Effector memory CD8-positive, alpha-beta T cell (primary cell): Measurements from ENCODE around the gene REEP5.
"Not testable (repeated sequence)": the region's sequence is repeated elsewhere in the genome, so short reads cannot be mapped to it uniquely, and the experiment has no call there.

ENCODE experiments used
- ATAC-seq: fragments of 150-1000 bp; cut with Tn5 transposase; replicated peaks from 2 replicates; pipeline ENCODE4 v1.10.0; 2021; ENCODE audit warnings: mild to moderate bottlenecking, moderate library complexity
- DNase-seq, 3 experiments: peaks; one replicate each; pipeline ENCODE4 v3.0.0; 2021
- H3K27ac Mint-ChIP-seq, 2 donors: one replicate each; pipeline ENCODE4 v1.8.0; 2022; ENCODE audit warnings: mild to moderate bottlenecking in 2 of 2, mixed read lengths in 2 of 2, moderate library complexity in 2 of 2
- H3K27me3 Mint-ChIP-seq, 2 donors: one replicate each; pipeline ENCODE4 v1.8.0; 2022; ENCODE audit warnings: mixed read lengths in 2 of 2
- H3K36me3 Mint-ChIP-seq: one replicate; pipeline ENCODE4 v1.8.0; 2022; ENCODE audit warnings: mild to moderate bottlenecking, moderate library complexity, mixed read lengths; ENCODE audit not compliant: insufficient read depth
- H3K4me1 Mint-ChIP-seq, 2 donors: one replicate each; pipeline ENCODE4 v1.8.0; 2022; ENCODE audit warnings: low read depth in 2 of 2, mixed read lengths in 2 of 2
- H3K4me3 Mint-ChIP-seq, 2 donors: one replicate each; pipeline ENCODE4 v1.8.0; 2022; ENCODE audit warnings: mild to moderate bottlenecking in 2 of 2, mixed read lengths in 2 of 2, moderate library complexity in 2 of 2
- H3K9me3 Mint-ChIP-seq, 2 donors: one replicate each; pipeline ENCODE4 v1.8.0; 2022; ENCODE audit warnings: mixed read lengths in 2 of 2

REEP5 gene

DNA sequence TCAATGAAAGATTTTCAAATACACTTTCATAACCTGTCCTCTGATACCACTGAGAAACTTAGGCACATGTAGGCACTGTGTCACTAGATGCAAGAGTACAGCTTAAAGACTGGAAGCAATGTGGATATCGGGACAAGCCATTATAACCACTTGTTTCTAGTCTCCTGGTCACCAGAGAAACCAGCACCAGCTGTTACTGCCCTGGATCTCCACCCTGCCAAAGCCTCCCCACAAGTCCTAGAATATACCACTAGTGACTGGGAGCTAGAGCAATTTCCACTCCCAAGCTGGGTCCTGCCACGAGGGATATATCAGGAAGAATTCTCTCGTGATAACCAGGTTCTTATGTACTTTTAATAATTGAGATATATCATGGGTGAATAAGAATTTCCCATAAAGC, 19.5 kb downstream of the REEP5 start:
- H3K36me3 Mint-ChIP-seq, result peaks cover 42% of the 10 kb centered on the region
- no peak for ATAC-seq
- H3K4me3 Mint-ChIP-seq, result no peak overlapping the region

DNA sequence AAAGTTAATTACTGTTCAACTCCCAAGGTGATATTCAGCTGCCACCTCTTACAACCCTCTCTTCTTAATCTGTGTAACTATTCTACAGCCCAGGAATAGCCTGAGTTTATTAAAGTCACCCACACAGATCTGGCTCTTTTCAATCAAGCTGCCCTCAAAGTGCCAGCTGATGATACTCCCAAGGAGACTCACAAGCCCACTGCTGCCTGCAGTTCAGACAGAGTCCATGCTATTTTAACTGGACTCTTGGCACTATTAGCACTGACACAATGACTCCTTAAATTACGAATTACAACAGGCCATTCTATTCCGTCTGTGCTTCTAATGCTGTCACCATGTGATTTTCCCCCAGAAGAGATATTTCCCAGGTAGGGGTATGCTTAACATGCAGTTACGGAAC, 26.3 kb downstream of the REEP5 start:
- Mint-ChIP-seq H3K27me3 (no peaks in the 10 kb centered on the region), H3K4me1 (peaks cover 12 to 36% of the 10 kb centered on the region in 2 donors), H3K27ac (peak overlapping the region; percentile 20 to 54), H3K36me3 (peaks cover 61% of the 10 kb centered on the region), H3K4me3 (no peak overlapping the region), H3K9me3 (no peaks in the 10 kb centered on the region)
- no peak for ATAC-seq
- DNase-seq, result no peak

More for the DNA sequence above, 19.5 kb downstream of the REEP5 start:
- no peak for DNase-seq
- H3K9me3 Mint-ChIP-seq, result no peaks in the 10 kb centered on the region
- H3K4me1 Mint-ChIP-seq, result peaks cover 17 to 24% of the 10 kb centered on the region in 2 donors
- H3K27me3 Mint-ChIP-seq, result no peaks in the 10 kb centered on the region
- H3K27ac Mint-ChIP-seq, result peak overlapping the region; percentile 7 to 62

DNA sequence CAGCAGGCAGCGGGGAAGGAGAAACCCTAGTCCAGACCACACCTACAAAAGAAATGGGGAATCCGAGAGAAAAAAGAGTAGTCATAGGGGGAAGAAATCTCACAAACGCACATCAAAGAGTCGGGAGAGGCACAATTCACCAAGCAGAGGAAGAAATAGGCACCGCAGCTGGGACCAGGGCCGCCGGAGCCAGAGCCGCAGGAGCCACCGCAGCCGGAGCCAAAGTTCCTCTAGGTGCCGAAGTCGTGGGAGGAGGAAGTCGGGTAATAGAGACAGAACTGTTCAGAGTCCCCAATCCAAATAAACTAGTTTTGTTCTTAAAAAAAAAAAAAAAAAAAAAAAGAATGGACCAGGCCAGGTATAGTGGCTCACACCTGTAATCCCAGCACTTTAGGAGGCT, 29.3 kb downstream of the REEP5 start:
- Mint-ChIP-seq H3K4me1 (peaks cover 16 to 43% of the 10 kb centered on the region in 2 donors), H3K27ac (peak overlapping the region in 1 of 2 donors; percentile 39), H3K9me3 (no peaks in the 10 kb centered on the region), H3K27me3 (no peaks in the 10 kb centered on the region), H3K36me3 (peaks cover 46% of the 10 kb centered on the region), H3K4me3 (no peak overlapping the region)
- DNase-seq, result no peak
- no peak for ATAC-seq

DNA sequence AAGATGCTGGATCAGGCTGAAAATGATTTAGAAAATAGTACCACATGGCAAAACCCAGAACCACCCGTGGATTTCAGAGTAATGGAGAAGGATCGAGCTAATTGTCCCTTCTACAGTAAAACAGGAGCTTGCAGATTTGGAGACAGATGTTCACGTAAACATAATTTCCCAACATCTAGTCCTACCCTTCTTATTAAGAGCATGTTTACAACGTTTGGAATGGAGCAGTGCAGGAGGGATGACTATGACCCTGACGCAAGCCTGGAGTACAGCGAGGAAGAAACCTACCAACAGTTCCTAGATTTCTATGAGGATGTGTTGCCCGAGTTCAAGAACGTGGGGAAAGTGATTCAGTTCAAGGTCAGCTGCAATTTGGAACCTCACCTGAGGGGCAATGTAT, 30.0 kb downstream of the REEP5 start:
- not testable (repeated sequence) for H3K4me3 Mint-ChIP-seq, H3K9me3 Mint-ChIP-seq, ATAC-seq, DNase-seq, H3K27me3 Mint-ChIP-seq
- Mint-ChIP-seq H3K27ac (peak overlapping the region; percentile 1 to 50), H3K4me1 (peaks cover 17 to 42% of the 10 kb centered on the region in 2 donors), H3K36me3 (peaks cover 39% of the 10 kb centered on the region)

DNA sequence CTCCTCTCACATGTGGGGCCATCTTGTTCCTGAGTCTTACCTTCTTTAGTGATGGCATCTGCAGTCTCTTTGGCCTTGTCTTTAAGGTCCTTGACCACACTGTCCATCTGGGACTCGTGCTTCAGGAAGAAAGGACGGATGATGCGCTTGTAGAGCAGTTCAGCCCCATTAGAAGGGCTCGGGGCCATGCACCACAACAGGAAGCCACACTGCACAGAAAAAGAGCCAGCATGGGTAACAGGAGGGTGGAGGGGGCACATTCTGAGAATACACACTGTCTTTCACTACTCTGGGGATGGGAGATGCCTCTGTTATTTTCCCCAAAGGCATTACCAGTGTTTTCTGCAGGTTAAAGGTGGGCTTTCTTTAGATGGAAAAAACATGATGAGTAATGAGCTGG, 35.1 kb downstream of the REEP5 start:
- peak; percentile 90 for ATAC-seq
- H3K27me3 Mint-ChIP-seq, result no peaks in the 10 kb centered on the region
- H3K27ac Mint-ChIP-seq, result peak overlapping the region; percentile 42 to 90
- H3K4me3 Mint-ChIP-seq, result peak overlapping the region; percentile 48 to 53
- peaks cover 24% of the 10 kb centered on the region for H3K36me3 Mint-ChIP-seq
- H3K9me3 Mint-ChIP-seq, result no peaks in the 10 kb centered on the region
- peaks cover 16 to 28% of the 10 kb centered on the region in 2 donors for H3K4me1 Mint-ChIP-seq
- no peak for DNase-seq

DNA sequence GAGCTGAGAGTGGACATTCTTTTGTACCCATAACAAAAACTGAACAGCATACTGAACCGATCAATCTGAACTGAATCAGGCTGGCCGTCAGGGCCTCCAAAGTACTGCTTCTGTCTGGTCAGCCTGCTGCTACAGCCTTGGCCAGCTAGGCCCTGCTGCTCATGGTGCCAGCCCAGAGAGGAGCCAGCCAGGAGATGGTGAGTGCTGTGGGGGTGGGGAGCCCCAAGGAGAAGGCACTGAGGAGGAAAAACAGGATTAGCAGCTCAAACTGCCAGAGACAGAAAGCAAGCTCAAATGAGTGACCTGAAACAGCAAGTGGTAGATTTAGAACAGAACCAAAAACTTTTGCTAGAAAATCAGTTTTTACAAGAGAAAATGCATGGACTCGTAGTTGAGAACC, 37.0 kb downstream of the REEP5 start:
- Mint-ChIP-seq H3K4me3 (no peak overlapping the region), H3K4me1 (peaks cover 14 to 26% of the 10 kb centered on the region in 2 donors), H3K36me3 (peaks cover 23% of the 10 kb centered on the region), H3K27ac (peak overlapping the region in 1 of 2 donors; percentile 90), H3K27me3 (no peaks in the 10 kb centered on the region), H3K9me3 (no peaks in the 10 kb centered on the region)
- no peak for ATAC-seq
- DNase-seq, result no peak

DNA sequence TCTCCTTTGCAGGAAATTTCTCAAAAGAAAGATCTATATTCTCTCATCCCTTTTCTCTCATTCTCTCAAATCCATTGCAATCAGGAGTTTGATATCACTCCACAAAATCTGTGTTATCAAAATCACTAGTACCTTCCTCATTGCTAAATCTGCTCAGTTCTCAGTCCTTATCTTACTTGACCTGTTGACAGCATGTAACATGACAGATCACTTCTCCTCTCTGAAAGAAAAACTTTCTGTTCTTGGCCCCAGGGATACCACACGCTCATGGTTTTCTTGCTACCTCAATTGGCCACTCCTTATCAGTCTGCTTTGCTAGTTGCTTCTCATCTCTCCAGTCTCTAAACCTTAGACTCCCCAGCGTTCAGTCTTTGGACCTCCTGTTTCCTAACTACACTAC, 38.8 kb downstream of the REEP5 start:
- no peak for DNase-seq
- ATAC-seq, result no peak
- H3K4me3 Mint-ChIP-seq, result no peak overlapping the region
- peaks cover 12 to 29% of the 10 kb centered on the region in 2 donors for H3K4me1 Mint-ChIP-seq
- H3K27ac Mint-ChIP-seq, result no peak overlapping the region
- no peaks in the 10 kb centered on the region for H3K9me3 Mint-ChIP-seq
- no peaks in the 10 kb centered on the region for H3K27me3 Mint-ChIP-seq
- H3K36me3 Mint-ChIP-seq, result peaks cover 19% of the 10 kb centered on the region

DNA sequence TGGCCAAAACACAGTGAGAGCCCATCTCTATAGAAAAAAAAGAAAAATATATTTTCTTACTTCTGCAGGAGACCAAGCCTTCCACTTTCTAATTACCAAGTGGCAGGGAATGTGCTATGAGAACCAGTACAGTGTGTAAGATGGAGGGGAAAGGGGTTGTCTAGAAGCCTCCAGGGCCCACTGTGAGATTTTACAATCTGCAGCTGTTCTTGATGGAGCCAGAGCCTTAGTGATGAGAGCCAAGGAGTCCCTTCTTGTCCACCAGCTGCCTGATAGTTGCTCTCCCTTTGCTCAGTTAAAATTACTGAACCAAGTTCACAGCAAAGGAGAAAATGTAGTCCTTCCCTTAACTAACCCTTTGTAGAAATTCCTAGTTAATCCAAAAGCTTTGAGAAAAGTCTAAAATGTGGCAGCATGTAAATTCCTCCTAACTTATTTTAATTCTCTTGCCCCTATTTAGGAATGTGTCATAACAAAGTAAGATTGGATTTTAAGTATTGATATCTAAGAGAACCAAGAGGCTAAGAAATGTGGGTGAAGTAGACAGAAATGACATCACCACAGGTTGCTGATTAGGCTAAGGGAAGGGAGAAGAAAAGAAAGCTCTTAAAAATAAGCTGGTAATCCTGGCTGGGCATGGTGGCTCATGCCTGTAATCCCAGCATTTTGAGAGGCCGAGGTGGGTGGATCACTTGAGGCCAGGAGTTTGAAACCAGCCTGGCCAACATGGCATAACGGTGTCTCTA, 41.6 kb downstream of the REEP5 start:
- Mint-ChIP-seq H3K36me3 (peaks cover 17% of the 10 kb centered on the region), H3K9me3 (no peaks in the 10 kb centered on the region), H3K4me3 (no peak overlapping the region), H3K27ac (no peak overlapping the region), H3K4me1 (peaks cover 9 to 26% of the 10 kb centered on the region in 2 donors), H3K27me3 (no peaks in the 10 kb centered on the region)
- ATAC-seq (no peak), DNase-seq (no peak)

DNA sequence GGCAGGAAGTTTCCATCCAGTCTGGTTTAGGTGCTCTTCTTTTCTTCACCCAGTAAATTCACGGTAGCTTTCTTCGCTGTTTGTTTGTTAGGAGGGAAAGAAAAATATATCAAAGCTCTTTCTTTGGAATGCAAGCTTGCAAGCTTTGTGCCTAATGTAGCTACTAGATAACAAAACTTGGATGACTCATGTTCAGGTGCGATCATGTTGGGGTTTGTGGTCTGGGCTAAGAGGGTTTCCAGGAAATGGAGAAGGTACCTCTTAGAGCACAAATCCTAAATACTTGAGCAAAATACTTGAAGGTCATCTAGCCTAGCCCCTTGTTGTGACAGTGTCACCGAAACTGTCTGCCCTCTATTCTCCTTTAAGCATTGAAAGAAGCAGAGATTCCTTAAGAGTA, 43.3 kb downstream of the REEP5 start:
- peaks cover 9 to 31% of the 10 kb centered on the region in 2 donors for H3K4me1 Mint-ChIP-seq
- no peaks in the 10 kb centered on the region for H3K27me3 Mint-ChIP-seq
- H3K4me3 Mint-ChIP-seq, result peak overlapping the region; percentile 39 to 66
- peaks cover 14% of the 10 kb centered on the region for H3K36me3 Mint-ChIP-seq
- ATAC-seq, result peak; percentile 96
- peak overlapping the region; percentile 44 to 79 for H3K27ac Mint-ChIP-seq
- peak; percentile 11 to 20 (median 11) for DNase-seq
- no peaks in the 10 kb centered on the region for H3K9me3 Mint-ChIP-seq

DNA sequence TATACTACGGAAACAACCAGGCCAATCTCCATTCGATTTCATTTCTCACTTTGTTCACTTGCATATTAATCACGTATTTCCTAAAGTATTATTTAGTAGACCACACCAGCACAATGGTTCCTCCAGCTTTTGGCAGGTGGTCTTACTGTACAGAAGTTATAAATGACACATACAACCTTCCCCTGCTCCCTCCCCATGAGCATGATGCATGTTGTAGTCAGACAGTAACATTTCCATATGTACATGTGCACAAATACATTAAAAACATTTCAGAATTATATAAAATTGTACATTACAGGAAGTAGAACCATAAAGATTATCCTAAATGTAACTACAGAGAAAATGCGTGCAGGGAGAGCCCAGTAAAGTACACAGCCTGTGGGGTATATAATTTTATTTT, 43.9 kb downstream of the REEP5 start:
- peaks cover 14% of the 10 kb centered on the region for H3K36me3 Mint-ChIP-seq
- ATAC-seq, result no peak
- H3K4me1 Mint-ChIP-seq, result peaks cover 9 to 31% of the 10 kb centered on the region in 2 donors
- H3K27ac Mint-ChIP-seq, result peak overlapping the region; percentile 44 to 79
- H3K9me3 Mint-ChIP-seq, result no peaks in the 10 kb centered on the region
- no peak for DNase-seq
- H3K4me3 Mint-ChIP-seq, result peak overlapping the region in 1 of 2 donors; percentile 39
- H3K27me3 Mint-ChIP-seq, result no peaks in the 10 kb centered on the region

DNA sequence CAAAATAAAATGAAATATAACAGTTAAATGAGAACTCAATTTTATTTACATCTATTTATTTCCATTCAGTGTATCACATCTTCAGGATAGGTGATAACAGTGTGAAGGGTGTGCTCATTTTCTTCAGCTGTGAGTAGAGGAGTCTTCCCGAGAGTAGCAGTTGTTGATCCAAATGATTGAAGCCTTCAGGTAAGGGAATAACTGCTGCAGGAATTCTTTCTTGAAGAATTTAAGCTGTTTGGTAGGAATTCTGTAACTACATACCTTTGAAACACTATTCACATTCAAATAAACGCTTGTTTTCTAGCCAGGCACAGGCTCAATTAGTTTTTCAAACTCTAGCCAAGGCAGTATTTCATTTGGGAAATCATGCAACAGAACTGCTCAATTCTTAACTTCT, 45.7 kb downstream of the REEP5 start:
- ATAC-seq, result no peak
- H3K9me3 Mint-ChIP-seq, result no peaks in the 10 kb centered on the region
- H3K27me3 Mint-ChIP-seq, result no peaks in the 10 kb centered on the region
- H3K27ac Mint-ChIP-seq, result peak overlapping the region in 1 of 2 donors; percentile 79
- H3K36me3 Mint-ChIP-seq, result peaks cover 21% of the 10 kb centered on the region
- no peak for DNase-seq
- H3K4me1 Mint-ChIP-seq, result peaks cover 12 to 40% of the 10 kb centered on the region in 2 donors
- no peak overlapping the region for H3K4me3 Mint-ChIP-seq

DNA sequence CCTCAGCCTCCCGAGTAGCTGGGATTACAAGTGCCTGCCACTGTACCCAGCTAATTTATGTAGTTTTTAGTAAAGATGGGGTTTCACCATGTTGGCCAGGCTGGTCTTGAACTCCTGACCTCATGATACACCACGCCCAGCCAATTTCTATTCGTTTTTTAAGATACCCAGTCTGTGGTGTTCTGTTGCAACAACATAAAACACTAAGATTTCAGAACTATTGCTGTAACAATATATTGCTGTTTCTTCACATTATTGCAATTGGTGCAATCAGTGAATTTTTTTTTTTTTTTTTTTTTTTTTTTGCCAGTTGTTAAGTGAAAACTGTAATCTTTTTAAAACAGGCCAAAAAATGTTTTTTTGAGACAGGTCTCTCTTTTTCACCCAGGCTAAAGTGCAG, 51.1 kb downstream of the REEP5 start:
- Mint-ChIP-seq H3K4me1 (peaks cover 4 to 21% of the 10 kb centered on the region in 2 donors), H3K36me3 (peaks cover 63% of the 10 kb centered on the region), H3K27ac (no peak overlapping the region), H3K9me3 (no peaks in the 10 kb centered on the region), H3K27me3 (no peaks in the 10 kb centered on the region), H3K4me3 (no peak overlapping the region)
- ATAC-seq (no peak), DNase-seq (no peak)

DNA sequence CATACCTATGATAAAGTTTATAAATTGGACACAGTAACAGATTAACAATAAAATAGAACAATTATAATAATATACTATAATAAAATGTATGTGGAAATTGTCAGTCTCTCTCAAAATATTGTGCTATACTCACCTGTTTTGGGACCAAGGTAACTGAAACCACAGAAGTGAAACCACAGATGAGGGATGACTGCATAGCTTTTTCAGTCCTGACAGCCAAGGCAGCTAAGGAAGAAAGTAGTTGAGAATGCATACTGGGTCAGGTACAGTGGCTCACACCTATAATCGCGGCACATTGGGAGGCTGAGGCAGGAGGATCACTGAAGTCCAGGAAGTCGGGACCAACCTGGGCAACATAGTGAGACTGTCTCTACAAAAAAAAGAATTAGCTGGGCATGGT, 52.1 kb downstream of the REEP5 start:
- Mint-ChIP-seq H3K4me1 (peaks cover 4 to 21% of the 10 kb centered on the region in 2 donors), H3K27me3 (no peaks in the 10 kb centered on the region), H3K36me3 (peaks cover 73% of the 10 kb centered on the region), H3K27ac (peak overlapping the region; percentile 68 to 86), H3K4me3 (no peak overlapping the region), H3K9me3 (no peaks in the 10 kb centered on the region)
- ATAC-seq (peak; percentile 35), DNase-seq (no peak)

DNA sequence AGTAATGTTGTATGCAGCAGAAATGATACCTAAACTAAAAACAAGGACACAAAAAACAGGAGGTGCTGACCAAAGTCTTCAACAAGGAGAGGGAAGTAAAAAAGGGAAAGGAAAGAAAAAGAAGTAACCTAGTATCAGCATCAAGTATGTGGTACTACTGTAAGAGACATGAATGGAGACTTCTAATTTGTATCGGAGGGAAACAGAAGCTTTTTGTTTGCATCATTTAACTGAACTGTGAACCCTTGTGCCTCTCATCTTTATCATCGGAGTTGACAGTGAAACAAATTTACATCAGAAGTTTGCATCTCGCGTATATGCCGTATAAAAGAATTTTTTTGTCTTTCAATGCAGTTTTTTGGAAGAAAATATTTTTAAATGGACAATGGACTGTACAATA, 54.6 kb downstream of the REEP5 start:
- DNase-seq, result no peak
- no peak overlapping the region for H3K4me3 Mint-ChIP-seq
- ATAC-seq, result no peak
- H3K4me1 Mint-ChIP-seq, result peaks cover 13 to 23% of the 10 kb centered on the region in 2 donors
- H3K36me3 Mint-ChIP-seq, result peaks cover 87% of the 10 kb centered on the region
- no peaks in the 10 kb centered on the region for H3K9me3 Mint-ChIP-seq
- H3K27me3 Mint-ChIP-seq, result no peaks in the 10 kb centered on the region
- peak overlapping the region in 1 of 2 donors; percentile 86 for H3K27ac Mint-ChIP-seq
